Esophagus squamous epithelium (tissue), 4 donors: Measurements from ENCODE around the gene KRT86.

Experiments
- POLR2A ChIP-seq, 4 donors: fragments of 450-650 bp; IDR thresholded peaks; one replicate each; pipeline ENCODE4 v1.6.1; 2017; ENCODE audit warnings: antibody characterized with exemption in 4 of 4, mild to moderate bottlenecking in 4 of 4, moderate library complexity in 3 of 4
- TF ChIP-seq, protein P1 (sequence below), 6 experiments: fragments of 450-650 bp in 4 of 6; fragments of 200-600 bp in 2 of 6; sonication (generic) in 2 of 6; IDR thresholded peaks; one replicate each; pipeline ENCODE4 v1.5.1; 2016 to 2019; ENCODE audit warnings: antibody characterized with exemption in 6 of 6, mild to moderate bottlenecking in 4 of 6, moderate library complexity in 4 of 6

DNA sequence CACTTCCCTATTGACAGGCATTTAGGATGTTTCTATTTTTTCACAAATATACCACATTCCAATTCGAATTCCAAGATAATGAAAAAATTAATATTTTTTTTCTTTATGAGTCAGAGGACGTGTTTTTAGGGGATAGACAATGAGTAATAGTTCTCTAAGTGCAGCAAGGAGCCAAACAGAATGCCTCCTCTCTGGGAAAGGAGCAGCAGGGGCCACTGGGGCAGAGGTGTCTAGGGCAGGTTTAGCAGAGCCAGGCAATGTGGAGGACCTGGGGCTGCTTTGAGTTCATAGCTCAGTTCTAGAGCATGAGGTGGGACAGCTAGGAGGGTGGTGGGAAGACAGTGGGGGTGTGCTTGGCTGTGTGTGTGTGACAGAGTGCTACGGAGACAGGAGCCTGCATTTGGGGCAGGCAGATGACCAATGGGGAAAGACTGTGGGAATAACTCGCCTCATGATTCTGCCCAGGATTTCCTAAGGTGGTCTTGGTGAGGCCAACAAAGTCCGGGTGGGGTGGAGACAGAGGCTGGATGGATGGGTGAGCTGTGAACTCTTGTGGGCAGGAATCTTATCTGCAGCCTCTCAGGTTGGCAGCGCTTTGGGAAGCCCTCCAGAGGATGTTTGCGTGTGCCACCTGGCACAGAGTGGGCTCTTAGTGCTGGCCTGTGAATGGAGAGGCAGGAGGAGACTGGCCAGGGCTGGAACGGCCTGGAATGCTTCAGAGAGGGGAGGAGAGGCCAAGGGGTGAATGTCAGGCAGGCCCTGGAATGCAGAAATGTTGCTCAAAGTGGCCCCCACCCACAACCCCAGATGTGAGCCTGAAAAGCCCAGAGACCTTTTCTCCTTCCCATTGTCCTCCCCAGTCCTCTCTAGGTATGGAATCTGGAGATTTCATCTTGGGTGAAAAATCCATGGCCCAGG is 43.8 kb upstream of the KRT86 start:
- TF ChIP-seq, protein P1, sequence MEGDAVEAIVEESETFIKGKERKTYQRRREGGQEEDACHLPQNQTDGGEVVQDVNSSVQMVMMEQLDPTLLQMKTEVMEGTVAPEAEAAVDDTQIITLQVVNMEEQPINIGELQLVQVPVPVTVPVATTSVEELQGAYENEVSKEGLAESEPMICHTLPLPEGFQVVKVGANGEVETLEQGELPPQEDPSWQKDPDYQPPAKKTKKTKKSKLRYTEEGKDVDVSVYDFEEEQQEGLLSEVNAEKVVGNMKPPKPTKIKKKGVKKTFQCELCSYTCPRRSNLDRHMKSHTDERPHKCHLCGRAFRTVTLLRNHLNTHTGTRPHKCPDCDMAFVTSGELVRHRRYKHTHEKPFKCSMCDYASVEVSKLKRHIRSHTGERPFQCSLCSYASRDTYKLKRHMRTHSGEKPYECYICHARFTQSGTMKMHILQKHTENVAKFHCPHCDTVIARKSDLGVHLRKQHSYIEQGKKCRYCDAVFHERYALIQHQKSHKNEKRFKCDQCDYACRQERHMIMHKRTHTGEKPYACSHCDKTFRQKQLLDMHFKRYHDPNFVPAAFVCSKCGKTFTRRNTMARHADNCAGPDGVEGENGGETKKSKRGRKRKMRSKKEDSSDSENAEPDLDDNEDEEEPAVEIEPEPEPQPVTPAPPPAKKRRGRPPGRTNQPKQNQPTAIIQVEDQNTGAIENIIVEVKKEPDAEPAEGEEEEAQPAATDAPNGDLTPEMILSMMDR (IDR thresholded peaks at IDR 0.05), result no peak
- TF ChIP-seq POLR2A (IDR thresholded peaks at IDR 0.05), result no peak
